ENCODE data around the gene DTD2.
A peak's percentile ranks its signal among the peaks of the same experiment; 100 is the strongest.
"Not testable (repeated sequence)": the region's sequence is repeated elsewhere in the genome, so short reads cannot be mapped to it uniquely, and the experiment has no call there.

DTD2 gene

DNA sequence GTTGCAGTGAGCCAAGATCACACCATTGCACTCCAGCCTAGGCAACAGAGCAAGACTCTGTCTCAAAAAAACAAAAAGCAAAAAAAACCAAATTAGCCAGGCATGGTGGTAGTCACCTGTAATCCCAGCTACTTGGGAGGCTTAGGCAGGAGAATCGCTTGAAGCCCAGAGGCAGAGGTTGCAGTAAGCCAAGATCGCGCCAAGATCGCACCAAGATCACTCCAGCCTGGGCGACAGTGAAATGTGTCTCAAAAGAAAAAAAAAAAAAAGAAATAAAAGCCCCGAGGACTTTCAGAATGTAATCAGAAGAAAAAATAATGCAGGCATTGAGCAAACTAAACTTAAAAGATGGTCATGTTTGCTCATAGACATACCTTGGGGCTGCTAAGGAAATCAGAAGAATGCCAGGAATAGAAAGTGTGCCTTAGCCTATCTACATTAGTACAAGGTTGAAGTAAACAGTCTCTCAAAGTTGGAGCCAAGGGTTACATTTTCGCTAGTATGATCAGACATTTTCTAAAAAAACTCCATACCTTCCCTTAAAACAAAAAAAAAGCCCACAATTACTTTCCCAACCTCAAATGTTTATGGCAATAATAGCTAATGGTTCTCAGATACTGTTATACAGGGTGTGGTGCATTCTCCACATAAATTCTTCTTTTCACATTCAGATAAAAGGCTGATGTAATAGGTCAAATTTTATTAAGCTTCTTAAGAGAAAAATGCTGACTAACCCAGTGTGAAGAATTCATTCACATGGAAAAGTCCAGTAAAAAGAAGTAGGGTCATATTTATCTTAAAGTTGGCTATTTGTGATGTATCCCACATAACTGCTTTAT is 15.8 kb downstream of the DTD2 start:
- DNase-seq: no peak

DNA sequence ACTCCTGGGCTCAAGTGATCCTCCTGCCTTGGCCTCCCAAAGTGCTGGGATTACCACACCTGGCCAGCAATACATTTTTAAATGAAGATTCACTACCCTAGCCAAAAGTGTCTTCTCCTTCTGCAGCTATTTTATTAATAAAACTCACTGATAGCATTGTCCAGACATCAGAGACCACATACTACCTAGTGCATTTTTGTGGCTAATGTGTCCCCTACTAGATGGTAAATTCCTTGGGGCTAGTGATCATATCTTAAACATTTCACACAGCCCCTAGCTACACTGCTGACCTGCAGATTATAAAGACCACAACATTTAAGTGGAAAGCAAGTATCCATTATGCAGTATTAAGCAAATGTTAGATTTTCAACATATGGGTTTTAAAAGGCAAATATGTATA is 17.0 kb downstream of the DTD2 start:
- no peak for DNase-seq

DNA sequence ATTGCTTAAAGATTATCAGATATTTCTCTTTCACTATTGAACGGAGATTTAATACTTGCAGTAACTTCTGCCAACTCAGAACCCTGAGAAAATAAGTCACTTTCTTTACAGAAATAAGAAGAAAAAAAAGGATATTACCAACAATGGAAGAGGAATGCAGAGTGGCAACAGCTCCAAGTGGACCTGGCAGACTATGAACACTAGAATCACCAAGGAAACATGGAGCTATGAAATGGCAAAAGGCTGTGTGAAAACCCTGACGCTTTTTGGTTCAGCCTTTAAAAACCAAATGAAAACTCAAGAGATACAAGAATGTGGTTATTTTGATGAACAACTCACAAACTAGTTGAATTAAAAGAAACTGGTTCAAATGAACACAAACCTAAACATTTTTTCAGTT is 17.7 kb downstream of the DTD2 start:
- DNase-seq: no peak

DNA sequence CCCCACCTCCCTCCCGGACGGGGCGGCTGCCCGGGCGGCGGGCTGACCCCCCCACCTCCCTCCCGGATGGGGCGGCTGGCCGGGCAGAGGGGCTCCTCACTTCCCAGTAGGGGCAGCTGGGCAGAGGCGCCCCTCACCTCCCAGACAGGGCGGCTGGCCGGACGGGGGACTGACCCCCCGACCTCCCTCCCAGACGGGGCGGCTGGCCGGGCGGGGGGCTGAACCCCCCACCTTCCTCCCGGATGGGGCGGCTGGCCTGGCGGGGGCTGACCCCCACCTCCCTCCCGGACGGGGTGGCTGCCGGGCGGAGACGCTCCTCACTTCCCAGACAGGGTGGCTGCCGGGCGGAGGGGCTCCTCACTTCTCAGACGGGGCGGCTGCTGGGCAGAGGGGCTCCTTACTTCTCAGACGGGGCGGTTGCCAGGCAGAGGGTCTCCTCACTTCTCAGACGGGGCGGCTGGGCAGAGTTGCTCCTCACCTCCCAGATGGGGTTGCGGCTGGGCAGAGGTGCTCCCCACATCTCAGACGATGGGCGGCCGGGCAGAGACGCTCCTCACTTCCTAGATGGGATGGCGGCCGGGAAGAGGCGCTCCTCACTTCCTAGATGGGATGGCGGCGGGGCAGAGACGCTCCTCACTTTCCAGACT is 20.1 kb downstream of the DTD2 start:
- not testable (repeated sequence) for DNase-seq

DNA sequence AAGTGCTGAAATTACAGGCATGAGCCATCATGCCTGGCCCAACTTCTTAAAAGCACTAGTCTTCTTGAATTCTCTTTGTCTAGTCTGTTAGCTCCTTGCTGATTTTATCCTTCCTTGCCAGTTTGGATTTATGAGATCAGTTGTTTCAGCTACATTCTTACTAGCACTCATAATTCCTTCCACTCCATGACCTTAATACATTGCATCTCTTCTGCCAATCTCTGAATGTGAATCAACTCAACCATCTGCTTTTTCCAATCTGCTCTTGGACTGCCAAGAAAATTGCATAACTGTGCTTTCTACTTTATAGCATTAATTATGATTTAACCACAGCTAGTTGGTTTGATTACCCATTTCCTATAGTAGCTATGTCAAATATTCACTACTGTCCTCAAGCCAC is 22.0 kb downstream of the DTD2 start:
- DNase-seq: no peak

DNA sequence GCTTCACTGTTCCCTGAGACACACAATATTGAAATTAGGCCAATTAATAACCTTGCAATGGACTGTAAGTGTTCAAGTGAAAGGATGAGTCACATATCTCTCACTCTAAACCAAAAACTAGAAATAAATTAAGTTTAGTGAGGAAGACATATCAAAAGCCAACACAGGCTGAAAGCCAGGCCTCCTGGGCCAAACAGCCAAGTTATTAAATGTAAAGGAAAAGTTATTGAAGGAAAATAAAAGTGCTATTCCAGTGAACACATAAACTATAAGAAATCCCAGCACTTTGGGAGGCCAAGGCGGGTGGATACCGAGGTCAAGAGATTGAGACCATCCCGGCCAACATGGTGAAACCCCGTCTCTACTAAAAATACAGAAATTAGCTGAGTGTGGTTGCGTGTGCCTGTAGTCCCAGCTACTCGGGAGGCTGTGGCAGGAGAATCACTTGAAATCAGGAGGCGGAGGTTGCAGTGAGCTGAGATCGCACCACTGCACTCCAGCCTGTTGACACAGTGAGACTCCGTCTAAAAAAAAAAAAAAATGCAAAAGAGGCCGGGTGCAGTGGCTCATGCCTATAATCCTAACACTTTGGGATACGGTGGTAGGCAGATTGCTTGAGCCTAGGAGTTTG is 26.6 kb downstream of the DTD2 start:
- no peak for DNase-seq

DNA sequence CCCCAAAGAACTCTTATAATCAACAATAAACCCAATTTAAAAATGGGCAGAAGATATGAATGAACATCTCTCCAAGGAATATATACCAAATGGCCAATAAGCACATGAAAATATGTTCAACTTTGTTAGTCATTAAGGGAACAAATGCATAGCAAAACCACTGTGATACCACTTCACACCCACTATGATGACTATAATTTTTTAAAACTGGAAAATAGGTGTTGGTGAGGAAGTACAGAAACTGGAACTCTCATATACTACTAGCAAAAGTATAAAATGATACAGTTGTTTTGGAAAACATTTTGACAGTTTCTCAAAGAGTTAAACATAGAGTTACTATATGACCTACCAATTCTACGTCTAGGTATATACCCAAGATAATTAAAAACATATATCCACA is 27.5 kb downstream of the DTD2 start:
- no peak for DNase-seq

DNA sequence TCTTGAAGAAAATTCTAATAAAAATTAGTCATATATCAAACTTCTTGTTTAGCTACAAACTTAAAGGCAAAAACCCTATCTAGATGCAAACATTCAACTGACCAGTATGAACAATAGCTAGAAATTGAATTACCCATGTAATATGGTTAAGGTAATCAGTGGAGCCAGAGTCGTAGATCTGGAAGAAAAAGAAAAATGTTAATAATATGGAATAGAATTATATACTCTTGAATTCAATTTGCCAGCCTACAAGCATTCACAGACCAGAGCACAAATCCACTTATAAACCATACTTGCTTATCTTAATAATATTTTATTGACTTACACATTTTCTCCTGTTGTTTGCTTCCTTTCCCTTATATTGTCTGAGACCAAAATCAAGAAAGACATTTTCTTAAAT is 29.3 kb downstream of the DTD2 start:
- no peak for DNase-seq

DNA sequence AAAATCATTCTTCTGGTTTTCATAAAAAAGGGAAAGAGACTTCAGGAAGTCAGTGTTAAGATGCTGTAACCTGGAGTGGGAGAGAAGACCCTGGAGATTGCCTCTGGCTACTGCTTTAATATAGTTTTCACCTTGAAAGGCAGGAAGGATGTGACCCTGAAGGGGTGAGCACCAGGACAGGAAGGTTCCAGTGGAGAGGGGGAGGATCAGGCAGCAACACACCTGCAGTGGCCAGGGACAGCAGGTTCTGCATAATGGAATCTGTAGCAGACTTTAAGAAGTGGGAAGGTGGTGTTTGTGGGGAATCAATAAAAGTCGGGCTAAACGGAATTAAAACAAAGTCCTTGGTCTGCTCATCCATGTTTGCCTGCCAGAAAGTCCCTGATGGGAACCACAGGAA is 30.6 kb downstream of the DTD2 start:
- DNase-seq: no peak

DNA sequence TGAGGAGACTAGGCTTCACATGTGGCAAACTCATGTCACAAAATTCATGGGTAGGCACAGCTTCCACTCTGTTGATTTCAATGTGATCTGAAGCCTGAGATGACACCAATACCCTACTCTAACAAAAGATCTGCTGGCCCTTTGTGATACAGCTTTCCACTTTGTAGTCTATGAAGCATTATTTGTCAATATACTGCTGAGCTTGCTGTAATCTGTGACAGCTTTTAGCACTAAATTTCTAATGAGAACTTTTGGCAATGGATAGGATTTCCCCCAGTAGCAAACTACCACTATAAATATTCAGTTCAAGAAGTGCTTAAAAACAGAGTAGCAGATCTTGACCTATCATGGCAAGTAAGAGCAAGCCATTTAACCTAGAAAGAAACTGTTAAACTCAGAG is 31.4 kb downstream of the DTD2 start:
- DNase-seq: no peak

DNA sequence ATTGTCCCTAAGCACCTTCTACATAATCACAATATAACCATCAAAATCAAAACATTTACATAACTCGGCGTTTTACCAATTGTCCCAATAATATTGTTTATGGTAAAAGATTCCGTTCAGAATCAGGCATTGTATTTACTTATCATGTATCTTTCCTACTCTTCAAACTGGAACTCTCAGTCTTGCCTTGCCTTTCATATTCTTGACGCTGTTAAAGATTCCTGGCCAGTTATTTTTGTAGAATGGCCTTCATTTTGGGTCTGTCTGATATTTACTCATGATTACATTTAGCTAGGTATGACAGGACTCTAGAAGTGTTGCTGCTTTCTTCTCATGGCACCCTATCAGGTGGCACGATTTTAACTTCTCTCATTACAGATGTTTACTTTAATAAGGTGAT is 36.1 kb downstream of the DTD2 start:
- no peak for DNase-seq

DNA sequence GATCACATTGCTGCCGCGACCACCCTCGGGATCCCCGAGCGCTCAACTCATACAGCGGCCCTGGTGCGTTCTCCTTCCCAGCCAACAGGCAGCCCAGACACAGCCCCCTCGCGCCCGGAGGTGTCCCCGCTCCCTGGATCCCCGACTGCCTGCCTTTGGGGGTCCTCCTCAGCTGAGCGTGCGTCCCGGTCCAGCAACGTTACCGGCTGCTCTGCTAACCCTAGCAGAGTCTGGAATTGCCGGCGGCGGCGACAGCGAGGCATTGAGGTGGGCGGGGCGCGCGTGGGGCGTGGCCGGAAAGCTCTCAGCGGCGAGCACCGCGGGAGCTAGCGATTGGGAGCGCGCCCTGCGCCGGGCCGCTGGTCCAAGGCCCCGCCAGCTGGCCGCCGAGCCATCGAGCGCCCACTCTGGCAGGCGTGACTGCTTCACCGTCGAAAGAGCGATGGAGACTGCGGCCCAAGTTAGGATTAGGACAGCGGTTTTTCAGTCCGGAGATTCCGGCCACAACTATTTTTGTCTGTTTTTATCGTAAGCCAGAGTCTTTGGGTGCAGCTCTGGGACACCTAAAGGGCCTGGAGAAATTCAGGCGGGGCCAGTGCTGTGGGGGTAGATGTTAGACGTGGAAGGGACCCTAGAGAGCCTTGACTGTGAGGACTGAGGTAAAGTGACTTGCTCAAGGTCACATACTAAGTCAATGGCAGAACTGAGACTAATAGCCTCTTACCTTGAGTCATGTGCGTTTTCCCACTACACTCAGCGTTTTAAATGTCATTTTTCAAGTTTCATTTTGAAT is 36.8 kb downstream of the DTD2 start, which contains the start of gene HEATR5A:
Gene HEATR5A (minus strand): TSS at position 232 of the 793 bp plus-strand sequence. CDS start 17,575 bp downstream, outside the sequence.
- DNase-seq: peak; percentile 92 to 93

DNA sequence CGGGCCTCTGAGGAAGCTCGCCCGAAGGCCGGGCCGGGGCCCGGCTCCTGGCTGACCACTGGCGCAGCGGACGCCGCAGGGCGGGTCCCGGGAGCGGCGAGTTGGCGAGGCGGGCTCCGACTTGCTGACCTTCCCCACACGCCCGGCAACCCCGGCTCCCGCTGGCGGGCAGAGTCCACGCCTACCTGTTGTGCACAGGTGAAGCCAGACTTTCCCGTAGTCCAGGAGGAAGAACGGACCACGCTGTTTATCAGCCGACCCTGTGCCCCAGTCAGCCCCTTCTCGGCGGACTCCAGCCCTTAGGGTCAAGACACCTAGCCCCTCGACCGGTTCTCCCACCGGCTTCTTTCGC is 37.4 kb downstream of the DTD2 start:
- DNase-seq: peak; percentile 5 to 7

DNA sequence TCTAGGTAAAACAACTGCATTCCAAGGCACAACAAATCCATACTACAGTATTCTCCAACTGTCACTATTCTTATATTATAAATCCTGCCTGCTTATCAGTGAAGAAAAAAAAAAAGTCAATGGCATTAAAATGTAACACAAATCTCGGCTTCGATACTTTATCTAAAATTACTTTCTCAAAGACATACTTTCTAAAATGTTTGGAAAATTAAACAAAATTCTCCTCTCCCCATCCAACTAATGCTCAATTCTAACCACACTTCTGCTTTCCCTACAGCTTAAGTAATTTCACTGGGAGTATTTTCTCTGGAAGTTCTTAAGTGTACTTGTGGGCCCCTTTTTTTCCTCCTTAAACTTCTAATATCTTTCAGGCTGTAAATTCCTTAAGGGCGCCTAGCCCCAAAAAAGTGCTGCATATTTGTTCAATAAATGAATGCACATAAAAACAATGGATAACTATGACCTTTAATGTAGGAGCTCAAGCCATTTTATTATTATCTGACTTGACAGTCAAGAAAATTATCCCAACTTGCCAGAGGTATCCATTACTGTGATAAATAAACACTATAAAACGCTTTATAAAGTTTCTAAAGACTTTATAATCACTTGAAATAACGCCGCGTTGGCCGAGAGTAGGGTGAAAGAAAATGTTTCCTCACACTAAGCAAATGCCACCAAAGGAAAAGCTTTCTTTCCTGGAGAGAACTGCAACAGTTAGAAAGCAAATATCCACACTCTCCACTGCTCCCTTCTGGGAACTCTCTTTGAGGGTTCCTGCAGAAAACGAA is 37.9 kb downstream of the DTD2 start:
- no peak for DNase-seq

DNA sequence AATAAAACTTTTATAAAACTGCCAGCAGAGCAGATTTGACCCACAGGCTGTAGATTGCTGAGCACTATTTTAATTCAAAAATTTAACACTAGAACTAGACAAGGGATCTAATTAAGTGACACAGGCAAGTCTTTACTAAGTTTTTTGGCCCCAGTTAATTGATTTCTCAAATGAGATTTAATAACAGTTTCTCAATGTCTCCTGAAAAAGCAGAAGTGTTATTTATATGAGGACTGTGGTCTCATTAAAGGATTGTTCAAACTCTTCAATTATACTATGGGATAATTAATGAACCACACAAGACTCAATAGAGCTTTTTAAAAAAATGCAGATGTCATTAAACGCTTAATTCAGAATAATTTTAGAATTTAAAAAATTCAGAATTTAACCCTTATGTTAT is 38.9 kb downstream of the DTD2 start:
- no peak for DNase-seq

DNA sequence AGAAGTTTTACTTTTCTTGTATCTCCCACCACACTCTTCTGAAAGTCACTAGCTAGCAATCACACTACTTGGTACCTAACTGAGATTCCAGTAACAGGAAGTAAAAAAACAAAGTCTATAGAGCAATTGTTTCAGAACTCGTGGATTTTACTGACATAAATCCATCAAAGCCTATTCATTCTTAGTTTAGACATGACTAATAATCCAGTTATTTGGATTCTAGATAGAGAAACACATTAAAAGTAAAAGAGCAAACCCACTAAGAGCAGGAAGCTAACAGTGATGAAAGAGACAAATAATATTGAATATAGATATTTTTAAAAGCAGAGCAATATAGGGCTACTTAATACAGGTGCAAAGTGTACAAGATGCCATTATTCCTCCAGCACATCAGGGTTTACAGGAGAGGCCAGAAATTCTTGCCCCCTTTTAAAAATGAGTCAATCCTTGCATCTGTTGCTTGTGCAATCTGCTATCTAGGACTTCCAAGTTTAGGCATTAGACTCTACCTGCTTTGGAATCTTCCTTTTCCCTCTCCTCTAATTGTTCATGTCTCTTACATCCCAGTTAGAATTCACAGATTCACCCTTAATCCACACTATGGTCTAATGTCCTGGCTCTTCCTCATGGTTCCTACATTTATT is 43.0 kb downstream of the DTD2 start:
- no peak for DNase-seq

DNA sequence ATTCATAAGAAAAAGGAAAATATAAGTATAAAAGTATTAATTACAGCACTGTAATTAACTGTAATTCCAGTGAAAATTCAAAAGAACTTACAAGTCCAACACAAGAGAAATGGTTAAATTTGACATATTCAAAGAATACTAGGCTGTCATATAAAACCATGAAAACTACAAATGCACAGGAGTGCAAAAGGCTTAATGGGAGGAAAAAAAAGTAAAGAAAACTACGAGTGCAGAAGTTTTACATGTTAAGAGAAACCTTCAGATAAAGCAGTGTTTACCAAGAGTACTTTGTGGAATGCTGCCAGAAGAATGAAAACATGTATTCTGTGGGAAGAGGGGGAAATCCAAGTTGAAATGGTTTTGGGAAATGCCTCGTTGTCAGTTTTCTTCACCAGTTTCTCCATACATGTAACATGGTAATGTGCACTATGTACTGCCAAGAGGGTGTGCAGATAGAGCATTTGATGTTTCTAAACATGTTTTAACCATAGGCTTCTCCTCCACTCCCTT is 46.0 kb downstream of the DTD2 start:
- no peak for DNase-seq

DNA sequence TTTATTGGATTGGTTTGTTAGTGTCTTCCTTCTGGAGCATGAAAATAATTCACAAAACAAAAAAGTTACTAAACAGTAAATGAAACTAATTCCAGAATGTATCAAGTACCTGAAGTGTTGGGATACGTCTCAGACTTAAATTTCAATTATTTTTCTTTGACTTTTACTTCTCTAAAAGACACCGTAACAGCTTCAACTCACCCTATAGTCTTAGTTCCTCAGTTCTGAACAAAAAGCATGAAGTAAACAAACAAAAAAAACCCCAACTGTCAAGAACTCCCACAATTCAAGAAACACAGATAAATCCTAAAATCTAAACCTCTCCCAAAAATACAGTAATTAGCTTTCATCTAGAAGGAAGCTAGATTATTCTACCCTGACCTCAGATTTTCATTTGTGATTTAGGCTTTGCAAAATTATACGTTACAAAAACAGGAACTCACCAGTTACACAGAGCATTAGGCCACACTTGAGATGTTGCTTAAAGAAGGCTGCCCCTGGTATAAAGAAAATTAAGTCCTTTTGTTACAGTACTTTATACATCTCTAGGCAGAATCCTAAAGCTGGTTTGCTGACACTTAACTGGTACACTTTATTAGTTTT is 47.2 kb downstream of the DTD2 start:
- DNase-seq: no peak

DNA sequence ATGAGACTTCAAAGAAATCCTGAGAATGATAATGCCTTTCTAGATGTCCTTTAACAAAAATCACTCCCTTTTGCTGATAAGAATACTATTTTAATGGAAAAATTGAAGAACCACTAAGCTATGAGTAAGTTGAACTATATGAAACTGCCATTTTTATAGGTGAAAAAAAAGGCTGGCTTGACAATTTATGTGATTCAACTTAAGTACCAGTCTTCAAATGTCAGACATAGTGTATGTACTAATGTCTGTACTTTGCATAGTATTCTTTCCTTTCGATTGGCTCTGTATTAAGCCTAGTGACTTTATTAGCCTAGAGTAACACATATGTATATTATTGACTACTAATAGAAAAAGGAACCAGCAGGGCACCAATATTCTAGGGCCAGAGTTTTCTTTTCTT is 48.9 kb downstream of the DTD2 start:
- no peak for DNase-seq

DNA sequence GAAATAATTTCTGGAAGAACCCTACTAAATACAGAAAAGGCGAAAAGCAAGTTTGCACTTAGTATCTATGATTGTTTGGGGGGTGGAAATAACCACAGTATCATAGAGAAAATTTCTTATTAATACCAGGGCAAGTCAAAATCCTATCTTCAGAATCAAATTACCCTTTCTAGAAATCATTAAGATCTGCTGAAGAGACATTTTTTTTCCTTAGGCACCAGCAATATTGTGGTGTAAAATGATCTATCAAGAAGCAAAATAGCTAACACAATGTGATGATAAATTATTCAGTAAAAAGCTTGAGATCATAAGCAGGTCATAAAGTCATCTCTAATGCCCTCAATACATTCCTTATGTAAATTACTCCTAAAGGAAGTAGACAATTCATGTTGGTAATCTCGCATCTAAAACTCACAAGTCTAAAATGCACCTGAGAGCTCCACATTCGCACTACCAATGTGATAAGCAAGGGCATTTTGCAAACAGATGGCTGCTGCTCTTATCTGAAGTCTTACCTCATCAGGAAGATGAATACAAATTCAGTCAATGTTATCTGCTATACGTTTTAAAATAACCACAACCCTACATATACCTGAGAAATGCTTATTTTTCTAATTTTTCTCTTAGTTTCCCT is 51.6 kb downstream of the DTD2 start:
- no peak for DNase-seq

DNA sequence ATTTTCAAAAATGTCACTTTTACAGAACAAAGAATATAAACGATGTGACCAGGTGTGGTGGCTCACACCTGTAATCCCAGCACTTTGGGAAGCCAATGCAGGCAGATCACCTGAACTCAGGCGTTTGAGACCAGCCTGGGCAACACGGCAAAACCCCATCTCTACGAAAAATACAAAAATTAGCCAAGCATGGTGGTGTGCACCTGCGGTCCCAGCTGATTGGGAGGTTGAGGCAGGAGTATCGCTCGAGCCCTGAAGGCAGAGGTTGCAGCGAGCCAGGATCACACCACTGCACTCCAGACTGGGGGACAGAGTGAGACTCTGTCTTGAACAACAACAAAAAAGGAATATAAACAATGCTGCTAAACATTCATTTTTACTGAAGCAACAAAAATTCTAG is 52.2 kb downstream of the DTD2 start:
- DNase-seq: no peak
